NCI-H2107 treated with DMSO at 0.1 percent for 48 hours (cell line): ENCODE results near the gene PRAMEF13.
"Not testable (repeated sequence)": the region's sequence is repeated elsewhere in the genome, so short reads cannot be mapped to it uniquely, and the experiment has no call there.

Source experiments
- DNase-seq: peaks from one replicate; lab custom pipeline; 2025; ENCODE audit not compliant: unreplicated experiment; lab: John Stamatoyannopoulos, UW

Gene PRAMEF13

GRCh38 chr1:13208712-13209111 lies 7.5 kb upstream of the PRAMEF13 start:
- DNase-seq = not testable (repeated sequence)

DNA sequence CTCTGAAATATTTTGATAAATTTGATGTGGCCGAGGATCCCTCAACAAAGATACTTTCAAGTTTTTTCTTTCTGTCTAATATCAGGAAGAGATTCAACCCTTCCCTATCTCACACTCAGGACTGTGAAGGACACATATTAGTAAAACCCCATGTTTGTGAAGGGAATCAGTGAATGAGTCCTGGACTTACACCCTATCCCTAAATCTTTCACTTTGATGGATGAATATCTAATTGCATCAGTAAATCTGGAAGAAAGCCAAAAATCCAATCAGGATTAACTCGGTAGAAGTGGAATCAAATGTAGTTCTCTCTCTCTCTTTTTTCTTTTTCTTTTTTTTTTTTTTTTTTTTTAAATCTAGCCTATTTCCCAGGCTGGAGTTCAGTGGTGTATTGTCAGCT lies 29.7 kb downstream of the PRAMEF13 start, which contains the start of gene PRAMEF9:
PRAMEF9 (plus strand) TSS at position 301 of the 400 bp plus-strand sequence. CDS start 3,433 bp downstream, outside the sequence.
- DNase-seq = not testable (repeated sequence)

DNA sequence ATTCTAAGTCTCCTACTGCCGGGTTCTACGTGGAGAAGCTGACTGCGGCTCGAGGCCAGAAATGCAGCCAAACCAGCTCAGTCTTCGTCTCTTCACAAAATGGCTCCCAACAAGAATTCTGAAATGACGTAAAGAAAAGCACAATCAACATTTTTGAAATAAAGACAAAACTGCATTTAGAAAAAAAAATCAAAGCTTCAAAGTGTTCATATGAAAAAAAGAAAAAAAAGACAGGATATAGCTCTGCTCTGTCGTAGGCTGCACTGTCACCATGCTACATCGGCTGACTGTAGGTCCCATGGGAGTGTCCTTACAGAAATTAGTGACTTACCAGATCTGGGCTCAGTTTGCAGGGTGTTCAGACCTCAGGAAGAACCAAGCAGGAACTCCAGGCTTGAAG lies 35.7 kb downstream of the PRAMEF13 start, which contains the start of gene HNRNPCL4:
HNRNPCL4 (minus strand) TSS at position 101 of the 400 bp plus-strand sequence. CDS start 164 bp downstream, outside the sequence.
- DNase-seq = not testable (repeated sequence)

DNA sequence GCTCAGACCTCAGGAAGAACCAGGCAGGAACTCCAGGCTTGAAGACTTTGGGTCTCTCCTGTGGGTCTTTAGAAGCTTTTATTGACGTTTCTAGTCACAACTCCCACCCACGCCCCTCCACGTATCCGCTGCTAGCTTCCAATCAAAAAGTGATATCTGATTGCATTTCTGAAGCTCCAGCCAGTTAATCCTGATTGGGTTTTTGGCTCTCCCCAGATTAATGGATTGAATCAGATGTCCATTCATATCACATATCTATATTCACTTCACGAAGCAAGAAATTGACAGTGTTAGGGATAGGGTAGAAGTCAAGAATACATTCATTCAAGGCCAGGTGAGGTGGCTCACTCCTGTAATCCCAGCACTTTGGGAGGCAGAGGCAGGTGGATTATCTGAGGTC lies 45.3 kb downstream of the PRAMEF13 start, which contains the start of gene PRAMEF26:
PRAMEF26 (minus strand) TSS at position 101 of the 400 bp plus-strand sequence. CDS start 2,914 bp downstream, outside the sequence.
- DNase-seq = not testable (repeated sequence)
